ENCODE measurements around the gene AP4E1.

The AP4E1 gene

DNA sequence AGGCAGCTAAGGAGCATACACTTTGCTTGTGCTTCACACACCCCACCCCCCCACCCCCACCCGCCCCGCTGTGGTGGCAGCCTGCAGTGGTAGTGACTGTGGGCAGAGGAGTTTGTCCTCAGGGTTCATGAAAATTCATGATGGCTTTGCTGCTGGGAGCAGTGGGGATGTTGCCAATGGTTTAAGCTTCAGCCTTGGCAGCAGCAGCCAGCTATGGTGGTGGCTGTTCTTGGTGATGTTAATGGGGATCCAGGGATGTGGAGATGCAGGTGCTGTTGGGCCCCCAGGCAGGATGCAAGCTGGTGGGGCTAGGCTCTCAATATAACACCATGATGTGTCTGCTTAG is 130.5 kb downstream of the AP4E1 start (continued):
- TF ChIP-seq, protein P1, sequence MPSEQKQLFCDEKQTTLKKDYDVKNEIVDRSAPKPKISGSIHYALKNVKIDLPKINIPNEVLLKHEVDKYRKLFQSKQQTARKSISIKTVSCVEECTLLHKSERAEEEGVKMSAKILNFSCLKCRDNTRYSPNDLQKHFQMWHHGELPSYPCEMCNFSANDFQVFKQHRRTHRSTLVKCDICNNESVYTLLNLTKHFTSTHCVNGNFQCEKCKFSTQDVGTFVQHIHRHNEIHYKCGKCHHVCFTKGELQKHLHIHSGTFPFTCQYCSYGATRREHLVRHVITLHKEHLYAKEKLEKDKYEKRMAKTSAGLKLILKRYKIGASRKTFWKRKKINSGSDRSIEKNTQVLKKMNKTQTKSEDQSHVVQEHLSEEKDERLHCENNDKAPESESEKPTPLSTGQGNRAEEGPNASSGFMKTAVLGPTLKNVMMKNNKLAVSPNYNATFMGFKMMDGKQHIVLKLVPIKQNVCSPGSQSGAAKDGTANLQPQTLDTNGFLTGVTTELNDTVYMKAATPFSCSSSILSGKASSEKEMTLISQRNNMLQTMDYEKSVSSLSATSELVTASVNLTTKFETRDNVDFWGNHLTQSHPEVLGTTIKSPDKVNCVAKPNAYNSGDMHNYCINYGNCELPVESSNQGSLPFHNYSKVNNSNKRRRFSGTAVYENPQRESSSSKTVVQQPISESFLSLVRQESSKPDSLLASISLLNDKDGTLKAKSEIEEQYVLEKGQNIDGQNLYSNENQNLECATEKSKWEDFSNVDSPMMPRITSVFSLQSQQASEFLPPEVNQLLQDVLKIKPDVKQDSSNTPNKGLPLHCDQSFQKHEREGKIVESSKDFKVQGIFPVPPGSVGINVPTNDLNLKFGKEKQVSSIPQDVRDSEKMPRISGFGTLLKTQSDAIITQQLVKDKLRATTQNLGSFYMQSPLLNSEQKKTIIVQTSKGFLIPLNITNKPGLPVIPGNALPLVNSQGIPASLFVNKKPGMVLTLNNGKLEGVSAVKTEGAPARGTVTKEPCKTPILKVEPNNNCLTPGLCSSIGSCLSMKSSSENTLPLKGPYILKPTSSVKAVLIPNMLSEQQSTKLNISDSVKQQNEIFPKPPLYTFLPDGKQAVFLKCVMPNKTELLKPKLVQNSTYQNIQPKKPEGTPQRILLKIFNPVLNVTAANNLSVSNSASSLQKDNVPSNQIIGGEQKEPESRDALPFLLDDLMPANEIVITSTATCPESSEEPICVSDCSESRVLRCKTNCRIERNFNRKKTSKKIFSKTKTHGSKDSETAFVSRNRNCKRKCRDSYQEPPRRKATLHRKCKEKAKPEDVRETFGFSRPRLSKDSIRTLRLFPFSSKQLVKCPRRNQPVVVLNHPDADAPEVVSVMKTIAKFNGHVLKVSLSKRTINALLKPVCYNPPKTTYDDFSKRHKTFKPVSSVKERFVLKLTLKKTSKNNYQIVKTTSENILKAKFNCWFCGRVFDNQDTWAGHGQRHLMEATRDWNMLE (tag by site-specific recombination; conservative IDR thresholded peaks at IDR 0.05; ENCODE audit: low read depth) = no peak
- no peak for TF ChIP-seq ZBTB7A (tag by site-specific recombination; IDR thresholded peaks at IDR 0.05; ENCODE audit: low read depth)
- no peak for TF ChIP-seq ZNF664 (tag by site-specific recombination; IDR thresholded peaks at IDR 0.05)
- TF ChIP-seq ZBTB20 (tag by site-specific recombination; IDR thresholded peaks at IDR 0.05) = no peak
- TF ChIP-seq ZNF157 (tag by site-specific recombination; IDR thresholded peaks at IDR 0.05) = no peak

DNA sequence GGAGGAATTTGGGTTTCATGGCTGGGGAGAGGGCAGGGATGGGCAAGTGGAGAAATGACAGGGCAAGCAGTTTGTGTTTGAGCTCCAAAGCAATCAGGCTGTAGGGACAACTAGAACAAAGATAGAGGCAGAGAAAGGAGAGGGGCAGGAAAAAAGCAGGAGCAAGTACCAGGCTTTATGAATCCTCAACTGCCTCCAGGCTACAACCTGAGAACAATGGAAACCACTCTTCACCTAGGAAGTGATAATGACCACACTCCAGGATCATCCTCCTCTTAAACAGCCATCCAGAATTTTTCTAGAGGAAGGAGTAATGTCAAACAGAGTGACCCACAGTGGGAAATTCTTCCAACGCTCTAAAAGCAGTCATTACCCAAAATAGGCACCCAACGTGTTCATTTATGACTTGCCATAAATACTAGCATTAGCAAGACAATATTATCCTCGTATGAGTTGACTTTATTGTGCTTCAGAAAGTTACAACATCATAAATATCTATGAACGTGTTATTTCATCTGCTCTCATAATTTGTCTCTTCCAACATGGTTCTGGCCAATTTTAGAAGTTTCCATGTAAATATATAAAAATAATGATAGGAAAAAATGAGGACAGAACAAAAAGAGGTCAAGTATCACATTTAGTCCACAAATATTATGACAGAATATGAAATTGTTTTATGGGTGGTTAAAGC is 135.7 kb downstream of the AP4E1 start:
- POLR2A ChIA-PET = no interaction called here

GRCh38 chr15:51046016-51046415 is 137.5 kb downstream of the AP4E1 start:
- Histone ChIP-seq H3K4me3 (ENCODE audit: low read depth, low read length) (no peak overlapping the region), H3K9me3 (ENCODE audit: control insufficient read depth, insufficient read depth, low read depth, low read length) (no peaks in the 10 kb centered on the region), H3K4me1 (ENCODE audit: control insufficient read depth, insufficient read depth, low read length) (peaks cover 7% of the 10 kb centered on the region; the same call in 1 of the 2 replicates), H3K36me3 (ENCODE audit: control insufficient read depth in 2 of 2, insufficient read depth in 1 of 2, low read length in 2 of 2) (no peaks in the 10 kb centered on the region), H3K27ac (ENCODE audit: extremely low read depth, low read depth, low read length) (no peak overlapping the region)
- ChIA-PET POLR2A (no interaction called here), CTCF (no interaction called here)
- TF ChIP-seq ZFP3 (tag by site-specific recombination; IDR thresholded peaks at IDR 0.05; ENCODE audit: low read depth) (no peak), ZNF121 (tag by site-specific recombination; IDR thresholded peaks at IDR 0.05) (no peak), REST (tag by site-specific recombination; IDR thresholded peaks at IDR 0.05) (no peak), ZNF621 (tag by site-specific recombination; IDR thresholded peaks at IDR 0.05) (no peak), ZNF362 (tag by site-specific recombination; IDR thresholded peaks at IDR 0.05) (no peak), ZNF701 (tag by site-specific recombination; IDR thresholded peaks at IDR 0.05) (no peak), SP3 (tag by site-specific recombination; IDR thresholded peaks at IDR 0.05) (no peak), ZNF148 (tag by site-specific recombination; IDR thresholded peaks at IDR 0.05; ENCODE audit: borderline replicate concordance) (no peak), ZNF544 (tag by site-specific recombination; IDR thresholded peaks at IDR 0.05) (no peak)
- TF ChIP-seq, protein P2, sequence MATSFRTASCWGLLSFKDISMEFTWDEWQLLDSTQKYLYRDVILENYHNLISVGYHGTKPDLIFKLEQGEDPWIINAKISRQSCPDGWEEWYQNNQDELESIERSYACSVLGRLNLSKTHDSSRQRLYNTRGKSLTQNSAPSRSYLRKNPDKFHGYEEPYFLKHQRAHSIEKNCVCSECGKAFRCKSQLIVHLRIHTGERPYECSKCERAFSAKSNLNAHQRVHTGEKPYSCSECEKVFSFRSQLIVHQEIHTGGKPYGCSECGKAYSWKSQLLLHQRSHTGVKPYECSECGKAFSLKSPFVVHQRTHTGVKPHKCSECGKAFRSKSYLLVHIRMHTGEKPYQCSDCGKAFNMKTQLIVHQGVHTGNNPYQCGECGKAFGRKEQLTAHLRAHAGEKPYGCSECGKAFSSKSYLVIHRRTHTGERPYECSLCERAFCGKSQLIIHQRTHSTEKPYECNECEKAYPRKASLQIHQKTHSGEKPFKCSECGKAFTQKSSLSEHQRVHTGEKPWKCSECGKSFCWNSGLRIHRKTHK (tag by site-specific recombination; IDR thresholded peaks at IDR 0.05) = no peak

More for the DNA sequence above, 135.7 kb downstream of the AP4E1 start:
- no peak for TF ChIP-seq ZNF23 (tag by site-specific recombination; IDR thresholded peaks at IDR 0.05; ENCODE audit: borderline replicate concordance)
- TF ChIP-seq ZNF580 (tag by site-specific recombination; IDR thresholded peaks at IDR 0.05) = no peak
- no peak for TF ChIP-seq ZNF621 (tag by site-specific recombination; IDR thresholded peaks at IDR 0.05)
- TF ChIP-seq MYNN (tag by site-specific recombination; IDR thresholded peaks at IDR 0.05; ENCODE audit: borderline replicate concordance) = no peak
- TF ChIP-seq ZNF530 (tag by site-specific recombination; IDR thresholded peaks at IDR 0.05; ENCODE audit: low read depth) = 0 out of 2 replicates have a peak, but pooled peaks have one; percentile 39
- TF ChIP-seq RBAK (tag by site-specific recombination; IDR thresholded peaks at IDR 0.05) = no peak
- no peak for TF ChIP-seq HOXC10 (CRISPR knock-in tag; IDR thresholded peaks at IDR 0.05)
- TF ChIP-seq ZNF549 (tag by site-specific recombination; IDR thresholded peaks at IDR 0.05) = no peak
- Histone ChIP-seq H3K9me3 (ENCODE audit: control insufficient read depth, insufficient read depth, low read depth, low read length) (no peaks in the 10 kb centered on the region), H3K4me3 (ENCODE audit: low read depth, low read length) (no peak overlapping the region), H3K4me1 (ENCODE audit: control insufficient read depth, insufficient read depth, low read length) (peaks cover 7% of the 10 kb centered on the region; the same call in 1 of the 2 replicates), H3K36me3 (ENCODE audit: control insufficient read depth in 2 of 2, insufficient read depth in 1 of 2, low read length in 2 of 2) (no peaks in the 10 kb centered on the region), H3K27ac (ENCODE audit: extremely low read depth, low read depth, low read length) (no peak overlapping the region)
- CTCF ChIA-PET = no interaction called here
